HepG2 (cell line): ENCODE measurements around the gene EEFSEC.

Experiments
- BRCA1 ChIP-seq: sonication (generic); formaldehyde crosslinking; IDR thresholded peaks from 2 replicates; pipeline ENCODE4 v1.4.0; 2020; ENCODE audit warnings: missing genetic modification reagents
- FOXJ3 ChIP-seq: sonication (generic); formaldehyde crosslinking; IDR thresholded peaks from 2 replicates; pipeline ENCODE4 v1.4.0; 2020; ENCODE audit warnings: missing genetic modification reagents, mild to moderate bottlenecking, borderline replicate concordance
- GABPA ChIP-seq, 2 experiments: IDR thresholded peaks; 2 replicates each; pipeline ENCODE4 v1.6.1; 2011 to 2016; ENCODE audit warnings: low read depth in 2 of 2, low read length in 1 of 2, missing biosample characterization in 1 of 2, missing genetic modification characterization in 1 of 2
- HMG20A ChIP-seq: IDR thresholded peaks from 2 replicates; pipeline ENCODE4 v1.6.1; 2016; ENCODE audit warnings: borderline replicate concordance
- MAZ ChIP-seq, 2 experiments: sonication (generic) in 1 of 2; formaldehyde crosslinking in 1 of 2; IDR thresholded peaks; 2 replicates each; pipeline versions ENCODE4 v1.5.0 to v1.6.1; 2012 to 2020; ENCODE audit warnings: low read depth in 2 of 2, mild to moderate bottlenecking in 2 of 2, borderline replicate concordance in 1 of 2, improper control_type of control experiment in 1 of 2, low read length in 1 of 2, missing genetic modification reagents in 1 of 2, moderate library complexity in 1 of 2
- NR1H2 ChIP-seq: sonication (generic); formaldehyde crosslinking; IDR thresholded peaks from 2 replicates; pipeline ENCODE4 v1.8.1; 2022; ENCODE audit warnings: low read depth, missing genetic modification reagents, borderline replicate concordance
- SMAD3 ChIP-seq: sonication (generic); formaldehyde crosslinking; IDR thresholded peaks from 2 replicates; pipeline ENCODE4 v1.4.0; 2020; ENCODE audit warnings: missing genetic modification reagents
- STAT5B ChIP-seq: sonication (generic); formaldehyde crosslinking; IDR thresholded peaks from 2 replicates; pipeline ENCODE4 v1.4.0; 2020; ENCODE audit warnings: missing genetic modification reagents
- ZNF274 ChIP-seq: sonication (generic); formaldehyde crosslinking; IDR thresholded peaks from 2 replicates; pipeline ENCODE4 v1.5.1; 2020; ENCODE audit warnings: mild to moderate bottlenecking, missing genetic modification reagents
- ZNF589 ChIP-seq: sonication (generic); formaldehyde crosslinking; conservative IDR thresholded peaks from 2 replicates; pipeline ENCODE4 v1.8.0; 2022; ENCODE audit warnings: mild to moderate bottlenecking, moderate library complexity, missing genetic modification reagents
- ZSCAN20 ChIP-seq: sonication (generic); formaldehyde crosslinking; IDR thresholded peaks from 2 replicates; pipeline ENCODE4 v1.4.0; 2020; ENCODE audit warnings: missing genetic modification reagents, mild to moderate bottlenecking, borderline replicate concordance
- TF ChIP-seq, protein P1 (sequence below): IDR thresholded peaks from 2 replicates; pipeline ENCODE4 v1.6.1; 2016; ENCODE audit warnings: low read depth, borderline replicate concordance
- TF ChIP-seq, protein P2 (sequence below), 2 experiments: fragments of 450-650 bp in 1 of 2; sonication (generic) in 1 of 2; formaldehyde crosslinking; IDR thresholded peaks; 2 replicates each; pipeline versions ENCODE4 v1.5.0 to v1.8.0; 2020 to 2022; ENCODE audit warnings: mild to moderate bottlenecking in 1 of 2, missing genetic modification reagents in 1 of 2
- TF ChIP-seq, protein P3 (sequence below): sonication (generic); formaldehyde crosslinking; IDR thresholded peaks from 2 replicates; pipeline ENCODE4 v1.4.0; 2020; ENCODE audit warnings: missing genetic modification reagents

DNA sequence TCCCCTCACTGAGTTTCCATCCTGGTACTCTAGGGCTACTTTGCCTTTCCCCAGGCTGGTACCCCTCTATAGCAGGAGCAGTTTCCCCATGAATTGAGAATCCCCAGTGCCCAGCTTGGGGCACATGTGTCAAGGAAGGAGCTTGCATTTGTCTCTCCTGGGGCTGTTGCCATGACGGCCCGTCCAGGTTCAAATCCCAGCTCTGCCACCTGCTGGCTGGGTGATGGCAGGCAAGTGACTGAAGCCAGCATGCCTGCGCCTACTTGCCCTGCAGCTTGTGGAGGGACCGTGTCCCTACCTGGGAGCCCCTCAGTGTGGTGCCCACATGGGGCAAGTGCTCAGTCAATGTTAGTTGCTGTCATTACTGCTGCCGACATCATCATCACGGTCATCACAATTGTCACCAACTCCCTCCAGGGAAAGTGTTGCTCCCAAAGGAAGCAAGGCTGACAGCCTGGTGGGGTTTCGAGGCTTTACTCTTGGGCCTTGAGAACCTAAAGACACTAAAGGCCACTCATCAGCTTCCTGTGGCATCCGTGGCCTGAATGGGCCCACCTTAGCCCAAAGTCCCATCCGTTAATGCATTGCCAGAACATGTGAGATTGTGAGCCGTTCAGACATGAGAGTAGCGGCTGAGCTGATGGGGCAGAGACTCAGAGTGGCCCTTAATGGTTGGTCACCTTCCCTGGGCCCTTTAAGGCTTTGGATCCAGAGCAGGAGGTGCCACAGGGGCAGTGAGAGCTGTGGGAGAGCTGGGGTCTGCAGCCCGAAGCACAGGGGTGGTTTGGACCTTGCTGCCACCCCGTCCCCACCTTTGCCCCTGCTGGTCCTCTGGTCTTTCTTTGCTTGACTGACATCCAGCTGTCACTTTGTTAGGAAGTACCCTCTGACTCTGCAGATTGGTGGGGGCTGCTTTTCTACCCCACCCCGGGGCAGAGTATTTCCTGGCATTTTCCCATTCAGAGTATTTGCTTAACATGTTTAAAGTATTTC, 169.0 kb downstream of the EEFSEC start:
- TF ChIP-seq BRCA1 (CRISPR knock-in tag) (no peak), FOXJ3 (CRISPR knock-in tag) (no peak), ZSCAN20 (CRISPR knock-in tag) (no peak), ZNF274 (CRISPR knock-in tag) (no peak), GABPA (IDR thresholded peaks at IDR 0.05; ENCODE audit: low read depth, low read length) (no peak), GABPA (CRISPR knock-in tag; IDR thresholded peaks at IDR 0.05; ENCODE audit: low read depth) (no peak), NR1H2 (CRISPR knock-in tag) (no peak), STAT5B (CRISPR knock-in tag) (no peak), ZNF589 (no peak), HMG20A (no peak), MAZ (IDR thresholded peaks at IDR 0.05; ENCODE audit: borderline replicate concordance, low read depth, low read length) (no peak), MAZ (CRISPR knock-in tag; IDR thresholded peaks at IDR 0.05; ENCODE audit: low read depth) (no peak), SMAD3 (CRISPR knock-in tag) (no peak)
- TF ChIP-seq, protein P1, sequence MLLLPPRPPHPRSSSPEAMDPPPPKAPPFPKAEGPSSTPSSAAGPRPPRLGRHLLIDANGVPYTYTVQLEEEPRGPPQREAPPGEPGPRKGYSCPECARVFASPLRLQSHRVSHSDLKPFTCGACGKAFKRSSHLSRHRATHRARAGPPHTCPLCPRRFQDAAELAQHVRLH (CRISPR knock-in tag), result no peak
- TF ChIP-seq, protein P2, sequence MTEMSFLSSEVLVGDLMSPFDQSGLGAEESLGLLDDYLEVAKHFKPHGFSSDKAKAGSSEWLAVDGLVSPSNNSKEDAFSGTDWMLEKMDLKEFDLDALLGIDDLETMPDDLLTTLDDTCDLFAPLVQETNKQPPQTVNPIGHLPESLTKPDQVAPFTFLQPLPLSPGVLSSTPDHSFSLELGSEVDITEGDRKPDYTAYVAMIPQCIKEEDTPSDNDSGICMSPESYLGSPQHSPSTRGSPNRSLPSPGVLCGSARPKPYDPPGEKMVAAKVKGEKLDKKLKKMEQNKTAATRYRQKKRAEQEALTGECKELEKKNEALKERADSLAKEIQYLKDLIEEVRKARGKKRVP (CRISPR knock-in tag; IDR thresholded peaks at IDR 0.05), result no peak
- TF ChIP-seq, protein P3, sequence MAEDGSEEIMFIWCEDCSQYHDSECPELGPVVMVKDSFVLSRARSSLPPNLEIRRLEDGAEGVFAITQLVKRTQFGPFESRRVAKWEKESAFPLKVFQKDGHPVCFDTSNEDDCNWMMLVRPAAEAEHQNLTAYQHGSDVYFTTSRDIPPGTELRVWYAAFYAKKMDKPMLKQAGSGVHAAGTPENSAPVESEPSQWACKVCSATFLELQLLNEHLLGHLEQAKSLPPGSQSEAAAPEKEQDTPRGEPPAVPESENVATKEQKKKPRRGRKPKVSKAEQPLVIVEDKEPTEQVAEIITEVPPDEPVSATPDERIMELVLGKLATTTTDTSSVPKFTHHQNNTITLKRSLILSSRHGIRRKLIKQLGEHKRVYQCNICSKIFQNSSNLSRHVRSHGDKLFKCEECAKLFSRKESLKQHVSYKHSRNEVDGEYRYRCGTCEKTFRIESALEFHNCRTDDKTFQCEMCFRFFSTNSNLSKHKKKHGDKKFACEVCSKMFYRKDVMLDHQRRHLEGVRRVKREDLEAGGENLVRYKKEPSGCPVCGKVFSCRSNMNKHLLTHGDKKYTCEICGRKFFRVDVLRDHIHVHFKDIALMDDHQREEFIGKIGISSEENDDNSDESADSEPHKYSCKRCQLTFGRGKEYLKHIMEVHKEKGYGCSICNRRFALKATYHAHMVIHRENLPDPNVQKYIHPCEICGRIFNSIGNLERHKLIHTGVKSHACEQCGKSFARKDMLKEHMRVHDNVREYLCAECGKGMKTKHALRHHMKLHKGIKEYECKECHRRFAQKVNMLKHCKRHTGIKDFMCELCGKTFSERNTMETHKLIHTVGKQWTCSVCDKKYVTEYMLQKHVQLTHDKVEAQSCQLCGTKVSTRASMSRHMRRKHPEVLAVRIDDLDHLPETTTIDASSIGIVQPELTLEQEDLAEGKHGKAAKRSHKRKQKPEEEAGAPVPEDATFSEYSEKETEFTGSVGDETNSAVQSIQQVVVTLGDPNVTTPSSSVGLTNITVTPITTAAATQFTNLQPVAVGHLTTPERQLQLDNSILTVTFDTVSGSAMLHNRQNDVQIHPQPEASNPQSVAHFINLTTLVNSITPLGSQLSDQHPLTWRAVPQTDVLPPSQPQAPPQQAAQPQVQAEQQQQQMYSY (CRISPR knock-in tag), result no peak
